NCI-H1417 treated with DMSO at 0.1 percent for 48 hours (cell line): ENCODE measurements around the gene ZNF831.

Experiments used
- DNase-seq: peaks from one replicate; lab custom pipeline; 2025; lab: John Stamatoyannopoulos, UW

ZNF831 gene

GRCh38 chr20:59163631-59164530 lies at the start of gene ZNF831:
TSS of gene ZNF831 (plus strand) at chr20:59163821. CDS start at chr20:59191020, 27,199 bp downstream.
- DNase-seq = no peak

- no peak for DNase-seq
These were observed 46.1 kb upstream of the ZNF831 start for GRCh38 chr20:59117526-59117925.

- no peak for DNase-seq
These were observed 44.8 kb upstream of the ZNF831 start for GRCh38 chr20:59118855-59119254.

GRCh38 chr20:59120491-59120890 lies 43.1 kb upstream of the ZNF831 start:
- DNase-seq = no peak

GRCh38 chr20:59120919-59121318 lies 42.7 kb upstream of the ZNF831 start:
- no peak for DNase-seq

- no peak for DNase-seq
These were observed 41.7 kb upstream of the ZNF831 start for GRCh38 chr20:59121714-59122565.

GRCh38 chr20:59122566-59122919 lies 41.1 kb upstream of the ZNF831 start:
- no peak for DNase-seq

GRCh38 chr20:59123011-59123677 lies 40.5 kb upstream of the ZNF831 start:
- DNase-seq = no peak

- no peak for DNase-seq
These were observed 39.9 kb upstream of the ZNF831 start for GRCh38 chr20:59123678-59124255.

GRCh38 chr20:59124296-59125029 lies 39.2 kb upstream of the ZNF831 start:
- DNase-seq = no peak

- DNase-seq = no peak
These were observed 38.3 kb upstream of the ZNF831 start for GRCh38 chr20:59125332-59125731.

GRCh38 chr20:59125836-59126235 lies 37.8 kb upstream of the ZNF831 start:
- no peak for DNase-seq

GRCh38 chr20:59127839-59128238 lies 35.8 kb upstream of the ZNF831 start:
- no peak for DNase-seq

- no peak for DNase-seq
These were observed 31.9 kb upstream of the ZNF831 start for GRCh38 chr20:59131551-59132285.

- DNase-seq = no peak
These were observed 29.4 kb upstream of the ZNF831 start for GRCh38 chr20:59134182-59134581.

GRCh38 chr20:59135093-59135492 lies 28.5 kb upstream of the ZNF831 start:
- no peak for DNase-seq

- no peak for DNase-seq
These were observed 27.6 kb upstream of the ZNF831 start for GRCh38 chr20:59136027-59136426.

- no peak for DNase-seq
These were observed 26.1 kb upstream of the ZNF831 start for GRCh38 chr20:59137532-59137931.

- DNase-seq = no peak
These were observed 25.4 kb upstream of the ZNF831 start for GRCh38 chr20:59138114-59138748.

- DNase-seq = no peak
These were observed 23.6 kb upstream of the ZNF831 start for GRCh38 chr20:59139998-59140397.
